Keratinocyte (primary cell): ENCODE data around the gene CCDC107.

ENCODE experiments used
- EZH2 ChIP-seq: IDR thresholded peaks from one replicate; pipeline ENCODE4 v1.6.1; 2012; ENCODE audit warnings: inconsistent platforms, mild to moderate bottlenecking, low read length, moderate library complexity
- TF ChIP-seq, protein P1 (sequence below), 3 experiments: IDR thresholded peaks in 1 of 3; conservative IDR thresholded peaks in 1 of 3; optimal IDR thresholded peaks in 1 of 3; 2 replicates in 2 of 3; 3 replicates in 1 of 3; pipeline versions ENCODE3 to v1.5.1; 2011; ENCODE audit warnings: low read length in 3 of 3, mild to moderate bottlenecking in 3 of 3, moderate library complexity in 2 of 3, control low read depth in 1 of 3, inconsistent platforms in 1 of 3; ENCODE audit not compliant: insufficient read depth in 2 of 3; ENCODE audit errors: extremely low read depth in 1 of 3

DNA sequence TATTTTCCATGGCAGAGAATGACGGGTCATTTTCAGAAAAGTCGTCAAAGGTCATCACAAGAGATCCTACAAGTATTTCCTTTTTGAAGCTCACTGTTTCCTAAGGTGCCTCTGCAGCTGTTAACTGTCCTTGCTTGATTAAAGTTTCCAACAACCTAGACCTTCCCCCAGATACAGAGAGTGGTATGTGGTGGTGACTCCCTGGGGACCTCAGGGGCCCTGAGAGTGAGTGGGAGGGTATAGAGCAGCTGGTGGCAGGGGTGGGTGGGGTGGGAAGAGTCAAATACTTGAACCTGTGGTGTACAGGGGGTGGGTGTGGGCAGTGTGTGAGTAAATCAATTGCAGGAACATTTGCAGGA is 38.3 kb upstream of the CCDC107 start:
- TF ChIP-seq, protein P1, sequence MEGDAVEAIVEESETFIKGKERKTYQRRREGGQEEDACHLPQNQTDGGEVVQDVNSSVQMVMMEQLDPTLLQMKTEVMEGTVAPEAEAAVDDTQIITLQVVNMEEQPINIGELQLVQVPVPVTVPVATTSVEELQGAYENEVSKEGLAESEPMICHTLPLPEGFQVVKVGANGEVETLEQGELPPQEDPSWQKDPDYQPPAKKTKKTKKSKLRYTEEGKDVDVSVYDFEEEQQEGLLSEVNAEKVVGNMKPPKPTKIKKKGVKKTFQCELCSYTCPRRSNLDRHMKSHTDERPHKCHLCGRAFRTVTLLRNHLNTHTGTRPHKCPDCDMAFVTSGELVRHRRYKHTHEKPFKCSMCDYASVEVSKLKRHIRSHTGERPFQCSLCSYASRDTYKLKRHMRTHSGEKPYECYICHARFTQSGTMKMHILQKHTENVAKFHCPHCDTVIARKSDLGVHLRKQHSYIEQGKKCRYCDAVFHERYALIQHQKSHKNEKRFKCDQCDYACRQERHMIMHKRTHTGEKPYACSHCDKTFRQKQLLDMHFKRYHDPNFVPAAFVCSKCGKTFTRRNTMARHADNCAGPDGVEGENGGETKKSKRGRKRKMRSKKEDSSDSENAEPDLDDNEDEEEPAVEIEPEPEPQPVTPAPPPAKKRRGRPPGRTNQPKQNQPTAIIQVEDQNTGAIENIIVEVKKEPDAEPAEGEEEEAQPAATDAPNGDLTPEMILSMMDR (optimal IDR thresholded peaks at IDR 0.05 in 1 of 3, IDR thresholded peaks at IDR 0.05 in 1 of 3, conservative IDR thresholded peaks at IDR 0.05 in 1 of 3; ENCODE audit: extremely low read depth in 1 of 3, insufficient read depth in 2 of 3, low read length in 3 of 3), result no peak
- TF ChIP-seq EZH2, result no peak
